ENCODE results near the gene ST6GALNAC3. TPM values are rescaled to one million over a fixed set of nuclear protein-coding genes. Genes with fewer than 3 reads are reported as not detected.

Gene ST6GALNAC3
- total and polyA plus RNA-seq, 2 donors from 2014 or later, result 8.8 to 15.8 TPM

GRCh38 chr1:76494807-76495206 lies 420.3 kb downstream of the ST6GALNAC3 start:
- FAIRE-seq (no peak), DNase-seq (no peak)
- Histone ChIP-seq H3K4me3 (ENCODE audit: low read length in 3 of 3) (no peak overlapping the region), H3K9ac (ENCODE audit: low read length in 3 of 3) (no peak overlapping the region), H3K9me3 (ENCODE audit: control insufficient read depth in 2 of 3, insufficient read depth in 1 of 3, low read length in 3 of 3) (no peaks in the 10 kb centered on the region), H3K4me1 (ENCODE audit: control insufficient read depth in 2 of 3, insufficient read depth in 2 of 3, low read depth in 1 of 3, low read length in 3 of 3) (no peaks in the 10 kb centered on the region), H3K27me3 (ENCODE audit: control insufficient read depth, insufficient read depth, low read length) (no peaks in the 10 kb centered on the region), H3K27ac (ENCODE audit: low read depth in 2 of 2, low read length in 2 of 2) (no peak overlapping the region), H3K36me3 (ENCODE audit: control insufficient read depth in 2 of 3, insufficient read depth in 3 of 3, low read length in 3 of 3) (no peaks in the 10 kb centered on the region)
- intact Hi-C loops (cut with DNase I), result no loop called here
- TF ChIP-seq CTCF (IDR thresholded peaks at IDR 0.05; ENCODE audit: borderline replicate concordance, extremely low read depth, insufficient read depth), result no peak

GRCh38 chr1:76496871-76497270 lies 422.3 kb downstream of the ST6GALNAC3 start:
- H3K4me3 ChIP-seq (ENCODE audit: low read length in 3 of 3), result no peak overlapping the region
- no peak overlapping the region for H3K9ac ChIP-seq (ENCODE audit: low read length in 3 of 3)
- TF ChIP-seq CTCF (IDR thresholded peaks at IDR 0.05; ENCODE audit: borderline replicate concordance, extremely low read depth, insufficient read depth), result no peak
- H3K9me3 ChIP-seq (ENCODE audit: control insufficient read depth in 2 of 3, insufficient read depth in 1 of 3, low read length in 3 of 3), result no peaks in the 10 kb centered on the region
- H3K4me1 ChIP-seq (ENCODE audit: control insufficient read depth in 2 of 3, insufficient read depth in 2 of 3, low read depth in 1 of 3, low read length in 3 of 3), result no peaks in the 10 kb centered on the region
- H3K27me3 ChIP-seq (ENCODE audit: control insufficient read depth, insufficient read depth, low read length), result no peaks in the 10 kb centered on the region
- intact Hi-C loops (cut with DNase I), result no loop called here
- no peaks in the 10 kb centered on the region for H3K36me3 ChIP-seq (ENCODE audit: control insufficient read depth in 2 of 3, insufficient read depth in 3 of 3, low read length in 3 of 3)
- FAIRE-seq (no peak), DNase-seq (no peak)
- no peak overlapping the region for H3K27ac ChIP-seq (ENCODE audit: low read depth in 2 of 2, low read length in 2 of 2)

GRCh38 chr1:76500116-76500515 lies 425.6 kb downstream of the ST6GALNAC3 start:
- H3K4me1 ChIP-seq (ENCODE audit: control insufficient read depth in 2 of 3, insufficient read depth in 2 of 3, low read depth in 1 of 3, low read length in 3 of 3), result no peaks in the 10 kb centered on the region
- H3K4me3 ChIP-seq (ENCODE audit: low read length in 3 of 3), result no peak overlapping the region
- H3K9ac ChIP-seq (ENCODE audit: low read length in 3 of 3), result no peak overlapping the region
- H3K27ac ChIP-seq (ENCODE audit: low read depth in 2 of 2, low read length in 2 of 2), result no peak overlapping the region
- no peaks in the 10 kb centered on the region for H3K36me3 ChIP-seq (ENCODE audit: control insufficient read depth in 2 of 3, insufficient read depth in 3 of 3, low read length in 3 of 3)
- DNase-seq (no peak), FAIRE-seq (no peak)
- no peaks in the 10 kb centered on the region for H3K27me3 ChIP-seq (ENCODE audit: control insufficient read depth, insufficient read depth, low read length)
- H3K9me3 ChIP-seq (ENCODE audit: control insufficient read depth in 2 of 3, insufficient read depth in 1 of 3, low read length in 3 of 3), result no peaks in the 10 kb centered on the region
- intact Hi-C loops (cut with DNase I), result no loop called here
- TF ChIP-seq CTCF (IDR thresholded peaks at IDR 0.05; ENCODE audit: borderline replicate concordance, extremely low read depth, insufficient read depth), result no peak

GRCh38 chr1:76501136-76501535 lies 426.6 kb downstream of the ST6GALNAC3 start:
- DNase-seq (no peak), FAIRE-seq (no peak)
- no peak for TF ChIP-seq CTCF (IDR thresholded peaks at IDR 0.05; ENCODE audit: borderline replicate concordance, extremely low read depth, insufficient read depth)
- Histone ChIP-seq H3K4me1 (ENCODE audit: control insufficient read depth in 2 of 3, insufficient read depth in 2 of 3, low read depth in 1 of 3, low read length in 3 of 3) (no peaks in the 10 kb centered on the region), H3K9ac (ENCODE audit: low read length in 3 of 3) (no peak overlapping the region), H3K27me3 (ENCODE audit: control insufficient read depth, insufficient read depth, low read length) (no peaks in the 10 kb centered on the region), H3K27ac (ENCODE audit: low read depth in 2 of 2, low read length in 2 of 2) (no peak overlapping the region), H3K36me3 (ENCODE audit: control insufficient read depth in 2 of 3, insufficient read depth in 3 of 3, low read length in 3 of 3) (no peaks in the 10 kb centered on the region), H3K9me3 (ENCODE audit: control insufficient read depth in 2 of 3, insufficient read depth in 1 of 3, low read length in 3 of 3) (no peaks in the 10 kb centered on the region), H3K4me3 (ENCODE audit: low read length in 3 of 3) (no peak overlapping the region)
- intact Hi-C loops (cut with DNase I), result no loop called here

All from kidney (tissue), 14 donors.